VCaP (cell line): ENCODE results near the gene DNAJC6.
"Not testable (repeated sequence)": the region's sequence is repeated elsewhere in the genome, so short reads cannot be mapped to it uniquely, and the experiment has no call there.

ENCODE experiments used
- H3K27ac ChIP-seq: fragments of 450-650 bp; 2 replicates; pipeline ENCODE4 v1.5.1; 2017
- CTCF ChIP-seq: fragments of 450-650 bp; conservative IDR thresholded peaks from 2 replicates; pipeline ENCODE4 v1.5.1; 2017; ENCODE audit warnings: mild to moderate bottlenecking, moderate library complexity

Gene DNAJC6

GRCh38 chr1:65279070-65279779 is 30.1 kb upstream of the DNAJC6 start:
- no peak for TF ChIP-seq CTCF
- no peak overlapping the region for H3K27ac ChIP-seq

GRCh38 chr1:65281846-65282245 is 27.5 kb upstream of the DNAJC6 start:
- H3K27ac ChIP-seq: no peak overlapping the region
- no peak for TF ChIP-seq CTCF

GRCh38 chr1:65284229-65284628 is 25.1 kb upstream of the DNAJC6 start:
- no peak for TF ChIP-seq CTCF
- H3K27ac ChIP-seq: no peak overlapping the region

GRCh38 chr1:65289449-65289848 is 19.9 kb upstream of the DNAJC6 start:
- no peak for TF ChIP-seq CTCF
- H3K27ac ChIP-seq: no peak overlapping the region

GRCh38 chr1:65291818-65292217 is 17.5 kb upstream of the DNAJC6 start:
- H3K27ac ChIP-seq: not testable (repeated sequence)

- H3K27ac ChIP-seq: no peak overlapping the region
- TF ChIP-seq CTCF: no peak
Measured at GRCh38 chr1:65292861-65293593, 16.3 kb upstream of the DNAJC6 start.

- no peak for TF ChIP-seq CTCF
- H3K27ac ChIP-seq: no peak overlapping the region
Measured at GRCh38 chr1:65297706-65298105, 11.6 kb upstream of the DNAJC6 start.

GRCh38 chr1:65299328-65299727 is 10.0 kb upstream of the DNAJC6 start:
- H3K27ac ChIP-seq: no peak overlapping the region
- TF ChIP-seq CTCF: no peak
